HG02884 (cell line): ENCODE measurements around the gene C1QC.

Experiments
- ATAC-seq: cut with Tn5 transposase; IDR thresholded peaks from one replicate; pipeline ENCODE4 v1.9.1; 2021; ENCODE audit warnings: mild to moderate bottlenecking, moderate library complexity; ENCODE audit not compliant: unreplicated experiment

C1QC gene

DNA sequence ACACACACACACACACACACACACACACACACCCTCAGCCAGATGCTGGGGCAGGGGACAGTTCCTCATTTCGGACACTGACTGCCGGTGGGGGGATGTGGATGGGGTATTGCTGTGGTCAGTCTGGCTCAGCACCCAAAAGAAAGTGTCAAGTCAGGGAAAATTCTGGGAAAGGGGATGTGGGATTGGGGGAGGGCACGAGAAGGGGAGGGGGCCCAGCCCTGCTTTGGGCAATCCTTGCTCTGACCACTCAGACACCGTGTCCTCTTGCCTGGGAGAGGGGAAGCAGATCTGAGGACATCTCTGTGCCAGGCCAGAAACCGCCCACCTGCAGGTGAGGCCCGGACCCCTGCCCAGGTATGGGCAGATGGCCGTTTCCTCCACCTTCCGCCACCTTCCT is at the start of gene C1QC:
Gene C1QC (plus strand): TSS at position 253 of the 400 bp plus-strand sequence. CDS start 391 bp downstream, outside the sequence.
- ATAC-seq: no peak

DNA sequence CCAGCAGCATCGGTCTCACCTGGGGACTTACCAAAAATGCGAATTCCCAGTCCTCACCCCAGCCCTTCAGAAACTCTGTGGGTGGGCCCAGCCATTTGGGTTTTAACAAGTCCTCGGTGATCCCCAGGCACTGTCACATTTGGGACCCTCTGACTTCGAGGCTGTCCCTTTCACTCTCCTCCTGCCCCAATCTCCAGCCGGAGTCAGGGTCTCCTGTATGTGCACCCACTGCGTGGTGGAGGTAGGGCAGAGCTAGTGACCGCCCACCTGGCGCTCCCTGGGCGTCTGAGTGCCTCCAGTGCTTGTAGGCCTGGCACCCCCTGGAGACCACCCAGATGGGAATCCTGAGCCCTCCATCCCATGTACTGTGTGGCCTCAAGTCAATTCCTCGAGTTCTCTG is 49.0 kb upstream of the C1QC start:
- no peak for ATAC-seq

DNA sequence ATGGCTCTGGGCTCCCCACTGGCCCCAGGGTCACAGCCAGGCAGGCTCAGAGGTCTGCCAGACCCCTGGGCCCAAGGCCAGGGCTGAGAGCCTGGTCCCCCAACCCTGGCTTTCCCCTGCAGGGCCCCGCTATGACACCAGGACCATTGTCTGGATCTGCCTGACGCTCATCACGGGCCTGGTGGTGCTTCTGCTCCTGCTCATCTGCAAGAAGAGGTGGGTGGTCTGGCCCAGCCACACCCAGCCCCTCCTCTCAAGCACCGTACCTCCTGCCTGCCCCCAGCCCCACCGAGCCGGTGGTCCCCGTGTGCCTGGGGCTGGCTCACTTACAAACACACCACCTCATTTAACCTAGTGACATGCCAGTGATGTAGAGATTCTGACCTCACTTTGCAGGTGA is 48.3 kb upstream of the C1QC start:
- no peak for ATAC-seq

DNA sequence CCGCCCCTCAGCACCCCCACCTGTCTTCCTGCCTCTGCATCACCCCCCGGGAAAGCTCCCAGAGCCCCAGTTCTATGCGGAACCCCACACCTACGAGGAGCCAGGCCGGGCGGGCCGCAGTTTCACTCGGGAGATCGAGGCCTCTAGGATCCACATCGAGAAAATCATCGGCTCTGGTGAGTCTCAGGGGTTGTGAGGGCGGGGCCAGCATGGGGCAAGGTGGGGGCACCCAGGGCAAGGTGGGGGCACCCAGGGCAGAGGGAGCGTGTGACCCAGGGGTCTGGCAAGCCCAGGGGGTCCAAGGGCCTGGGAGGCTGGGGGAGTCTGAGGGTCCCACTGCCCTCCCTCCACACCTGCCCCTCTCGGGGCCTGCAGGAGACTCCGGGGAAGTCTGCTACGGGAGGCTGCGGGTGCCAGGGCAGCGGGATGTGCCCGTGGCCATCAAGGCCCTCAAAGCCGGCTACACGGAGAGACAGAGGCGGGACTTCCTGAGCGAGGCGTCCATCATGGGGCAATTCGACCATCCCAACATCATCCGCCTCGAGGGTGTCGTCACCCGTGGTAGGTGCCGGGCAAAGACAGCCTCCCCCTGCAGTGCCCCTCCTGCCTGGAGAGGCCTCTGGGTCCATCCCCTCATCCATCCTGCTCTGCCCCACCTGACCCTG is 46.0 kb upstream of the C1QC start:
- ATAC-seq: no peak

DNA sequence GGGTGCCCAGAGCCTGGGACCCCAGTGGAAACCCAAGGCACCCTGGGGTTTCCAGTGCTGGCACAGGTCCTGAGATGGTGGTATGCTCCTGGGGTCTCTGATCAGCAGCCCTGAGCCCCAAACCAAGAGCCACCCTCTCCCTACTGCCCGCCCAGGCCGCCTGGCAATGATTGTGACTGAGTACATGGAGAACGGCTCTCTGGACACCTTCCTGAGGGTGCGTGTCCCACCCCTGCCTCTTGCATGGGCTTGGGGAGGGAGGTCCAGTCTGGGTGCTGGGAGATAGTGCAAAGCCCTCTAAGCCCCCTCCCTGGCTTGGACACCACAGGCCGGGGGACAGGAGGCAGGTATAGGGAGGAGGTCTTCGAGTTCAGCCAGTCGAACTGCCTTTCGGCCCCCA is 45.4 kb upstream of the C1QC start:
- no peak for ATAC-seq

DNA sequence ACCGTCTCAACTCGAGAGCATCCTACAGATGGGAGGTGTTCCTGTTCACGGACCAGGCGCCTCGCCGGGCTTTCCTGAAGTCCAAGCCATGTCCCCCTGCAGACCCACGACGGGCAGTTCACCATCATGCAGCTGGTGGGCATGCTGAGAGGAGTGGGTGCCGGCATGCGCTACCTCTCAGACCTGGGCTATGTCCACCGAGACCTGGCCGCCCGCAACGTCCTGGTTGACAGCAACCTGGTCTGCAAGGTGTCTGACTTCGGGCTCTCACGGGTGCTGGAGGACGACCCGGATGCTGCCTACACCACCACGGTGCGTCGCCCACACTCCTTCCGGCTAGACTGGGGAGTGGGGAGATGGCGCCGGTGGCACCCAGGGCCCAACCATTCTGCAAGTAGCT is 44.7 kb upstream of the C1QC start:
- ATAC-seq: no peak

DNA sequence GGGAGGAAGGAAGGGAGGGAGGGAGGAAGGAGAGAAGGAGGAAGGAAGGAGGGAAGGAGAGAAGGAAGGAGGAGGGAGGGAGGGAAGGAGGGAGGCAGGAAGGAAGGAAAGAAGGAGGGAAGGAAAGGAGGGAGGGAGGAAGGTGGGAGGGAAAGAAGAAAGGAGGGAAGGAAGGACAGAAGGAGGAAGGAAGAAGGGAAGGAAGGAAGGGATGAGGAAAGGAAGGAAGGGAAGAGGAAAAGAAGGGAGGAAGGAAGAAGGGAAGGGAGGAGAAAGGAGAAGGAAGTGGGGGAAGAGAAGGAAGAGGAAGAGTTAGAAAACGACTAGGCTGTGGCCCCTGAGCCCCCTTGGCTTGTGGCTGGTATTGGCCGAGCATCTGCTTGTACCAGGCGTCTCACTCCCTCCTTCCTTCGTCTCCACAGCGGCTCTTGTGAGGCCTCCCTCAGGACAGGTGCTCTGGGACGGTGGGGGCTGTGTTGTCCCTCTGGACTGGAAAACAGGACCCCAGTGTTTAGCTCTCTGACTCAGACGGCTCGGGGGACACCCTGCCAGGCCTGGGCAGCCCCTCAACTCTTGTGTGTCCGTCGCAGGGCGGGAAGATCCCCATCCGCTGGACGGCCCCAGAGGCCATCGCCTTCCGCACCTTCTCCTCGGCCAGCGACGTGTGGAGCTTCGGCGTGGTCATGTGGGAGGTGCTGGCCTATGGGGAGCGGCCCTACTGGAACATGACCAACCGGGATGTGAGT is 43.2 kb upstream of the C1QC start:
- ATAC-seq: no peak

DNA sequence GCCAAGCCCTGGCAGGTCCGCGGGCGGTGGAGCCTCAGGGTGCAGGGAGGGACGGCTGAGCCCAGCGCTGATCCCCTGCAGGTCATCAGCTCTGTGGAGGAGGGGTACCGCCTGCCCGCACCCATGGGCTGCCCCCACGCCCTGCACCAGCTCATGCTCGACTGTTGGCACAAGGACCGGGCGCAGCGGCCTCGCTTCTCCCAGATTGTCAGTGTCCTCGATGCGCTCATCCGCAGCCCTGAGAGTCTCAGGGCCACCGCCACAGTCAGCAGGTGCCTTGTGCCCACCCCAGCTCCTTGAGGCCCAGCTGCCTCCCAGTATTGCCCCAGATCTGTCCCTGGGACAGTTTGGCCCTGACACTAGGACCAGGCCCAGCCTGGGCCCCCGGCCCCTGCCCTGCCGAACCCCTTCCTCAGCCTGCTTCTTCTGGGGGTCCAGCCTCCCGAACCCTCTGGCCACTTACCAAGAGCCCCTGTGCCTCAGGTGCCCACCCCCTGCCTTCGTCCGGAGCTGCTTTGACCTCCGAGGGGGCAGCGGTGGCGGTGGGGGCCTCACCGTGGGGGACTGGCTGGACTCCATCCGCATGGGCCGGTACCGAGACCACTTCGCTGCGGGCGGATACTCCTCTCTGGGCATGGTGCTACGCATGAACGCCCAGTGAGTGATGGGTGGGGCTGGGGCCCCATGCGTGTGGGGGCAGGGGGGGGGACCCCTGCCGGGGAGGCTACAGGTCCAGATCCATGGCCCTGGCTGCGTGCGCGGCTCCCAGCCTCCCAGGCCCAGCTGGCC is 42.4 kb upstream of the C1QC start:
- no peak for ATAC-seq

DNA sequence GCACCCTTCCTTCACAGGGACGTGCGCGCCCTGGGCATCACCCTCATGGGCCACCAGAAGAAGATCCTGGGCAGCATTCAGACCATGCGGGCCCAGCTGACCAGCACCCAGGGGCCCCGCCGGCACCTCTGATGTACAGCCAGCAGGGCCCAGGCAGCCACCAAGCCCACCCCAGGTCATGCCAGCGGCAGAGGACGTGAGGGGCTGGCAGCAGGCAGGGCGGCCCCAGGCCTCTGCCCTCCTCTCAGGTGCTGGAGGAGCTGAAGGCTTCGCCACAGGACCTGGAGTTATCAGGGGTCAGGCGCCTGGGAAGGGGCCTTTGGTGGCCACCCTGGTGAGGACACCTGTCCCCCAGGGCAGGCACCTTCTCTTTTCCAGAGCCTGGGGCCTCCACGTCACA is 41.8 kb upstream of the C1QC start:
- no peak for ATAC-seq

DNA sequence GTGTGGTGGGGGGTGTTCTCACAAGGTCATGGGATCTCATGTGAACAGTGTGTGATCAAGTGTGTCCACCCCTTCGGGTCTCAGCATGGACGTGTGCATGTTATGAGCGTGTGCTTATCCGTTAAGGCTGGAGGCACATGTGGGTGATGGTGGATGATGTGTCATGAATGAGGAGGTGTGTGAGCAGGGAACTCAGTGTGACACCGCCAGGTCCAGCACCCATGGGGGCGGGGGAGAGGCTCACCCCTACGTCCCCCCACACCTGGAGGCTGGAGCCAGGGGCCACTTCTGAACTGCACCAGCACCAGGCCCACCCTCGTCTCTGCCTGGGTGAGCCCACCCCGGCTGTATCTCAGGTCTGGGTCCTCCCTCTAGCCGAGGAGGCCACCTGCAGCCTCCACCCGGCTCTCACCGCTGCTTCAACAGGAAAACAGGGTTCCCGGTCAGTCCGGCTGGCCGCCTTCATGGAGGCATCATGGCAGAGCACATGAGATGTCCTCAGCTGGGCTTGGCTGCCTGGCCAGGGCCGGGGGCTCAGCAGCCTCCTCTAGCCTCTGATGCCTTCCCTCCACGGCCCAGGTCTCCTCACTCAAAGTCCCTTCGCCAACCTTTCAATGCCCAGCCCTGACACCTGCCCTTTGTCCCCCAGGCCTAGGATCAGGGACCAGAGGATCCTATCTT is 41.2 kb upstream of the C1QC start:
- no peak for ATAC-seq

DNA sequence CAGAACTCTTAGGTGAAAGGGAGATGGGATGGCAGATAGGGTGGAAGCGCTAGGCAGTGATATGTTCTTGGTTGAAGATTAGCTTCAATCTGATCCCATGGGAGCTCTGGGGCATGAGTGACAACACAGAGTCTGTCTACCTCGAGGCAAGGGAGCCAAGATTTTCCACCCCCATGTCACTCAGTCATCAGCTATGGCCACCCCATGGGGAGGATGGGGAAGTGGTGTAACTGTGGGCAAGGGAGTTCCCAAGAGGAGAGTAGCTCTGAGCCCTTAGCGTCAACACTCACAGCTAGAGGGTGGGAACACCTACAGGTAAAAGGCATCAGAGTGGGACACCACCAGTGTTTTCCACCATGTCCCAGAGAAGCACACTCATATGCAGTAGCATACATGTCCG is 37.3 kb upstream of the C1QC start:
- ATAC-seq: no peak

DNA sequence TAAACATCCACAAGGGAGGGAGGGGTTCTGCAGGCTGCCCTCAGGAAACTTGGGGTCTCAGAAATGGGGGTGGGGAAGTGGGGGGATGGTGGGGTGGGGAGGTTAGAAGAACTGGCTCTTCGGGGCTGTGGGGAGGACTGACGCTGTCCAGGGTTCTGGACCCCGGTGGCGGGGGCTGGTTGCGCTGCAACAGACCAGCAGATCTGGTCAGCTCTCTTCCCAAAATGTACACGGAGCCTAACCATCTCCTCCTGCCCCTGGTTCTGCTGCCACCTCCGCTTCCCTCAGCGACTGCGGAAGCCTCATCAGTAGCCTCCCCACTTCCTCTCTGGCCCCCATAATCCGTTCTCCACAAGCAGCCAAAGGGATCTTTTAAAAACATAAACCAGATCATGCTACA is 36.3 kb upstream of the C1QC start:
- no peak for ATAC-seq

DNA sequence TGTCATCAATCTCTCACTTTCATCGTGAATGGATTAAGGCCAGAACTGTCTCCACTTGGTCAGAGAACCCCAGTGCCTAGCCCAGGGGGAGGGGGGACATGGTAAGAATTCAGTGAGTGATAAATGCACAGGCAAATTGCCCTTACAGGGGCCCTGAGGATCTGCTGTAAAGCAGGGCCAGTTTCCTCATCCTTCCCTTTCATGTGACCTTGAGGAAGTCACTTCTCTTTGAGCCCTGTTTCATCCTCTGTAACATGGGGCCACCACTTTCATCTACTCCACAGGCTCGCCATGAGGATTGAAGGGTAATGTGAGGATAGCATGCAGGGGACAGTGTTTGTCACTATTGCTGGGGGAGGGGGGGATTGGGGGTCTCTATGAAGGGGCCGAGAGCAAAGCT is 35.1 kb upstream of the C1QC start:
- ATAC-seq: no peak

DNA sequence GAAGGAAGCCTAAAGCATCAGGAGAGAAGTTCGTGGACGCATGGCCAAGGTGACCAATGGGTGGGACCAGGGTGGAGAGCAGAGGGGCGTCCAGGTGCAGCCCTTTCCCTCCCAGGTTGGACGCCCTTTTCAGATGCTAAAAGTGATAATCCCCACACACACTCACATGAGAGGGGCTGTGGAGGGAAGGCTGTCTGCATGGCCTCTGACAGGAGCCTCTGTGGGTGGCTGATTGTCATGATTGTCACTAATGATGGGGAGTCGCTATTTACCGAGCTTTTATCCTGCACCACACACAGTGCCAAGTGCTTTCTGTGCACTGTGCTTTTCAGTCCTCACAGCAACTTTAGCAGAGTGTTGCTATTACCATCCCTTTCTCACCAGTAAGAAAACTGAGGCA is 34.1 kb upstream of the C1QC start:
- ATAC-seq: no peak

DNA sequence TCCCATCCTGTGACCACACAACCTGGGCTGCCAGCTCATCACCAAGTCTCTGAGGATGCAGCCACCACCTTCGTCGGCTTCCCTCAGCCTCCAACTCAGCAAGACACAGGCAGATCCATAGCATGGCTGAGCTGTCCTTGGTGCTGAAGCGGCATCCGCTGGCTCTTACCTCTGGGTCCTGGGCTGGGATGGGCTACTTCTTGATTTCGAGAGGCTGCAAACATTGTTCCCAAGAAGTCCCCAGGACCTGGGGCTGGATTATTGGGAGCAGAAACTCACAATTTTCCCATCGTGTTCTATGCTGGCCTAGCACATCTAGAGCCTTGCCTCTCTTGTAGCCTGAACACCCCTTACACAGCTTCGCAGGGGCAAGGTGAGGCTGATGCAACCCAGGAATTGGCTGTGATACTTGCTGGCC is 31.9 kb upstream of the C1QC start:
- no peak for ATAC-seq

DNA sequence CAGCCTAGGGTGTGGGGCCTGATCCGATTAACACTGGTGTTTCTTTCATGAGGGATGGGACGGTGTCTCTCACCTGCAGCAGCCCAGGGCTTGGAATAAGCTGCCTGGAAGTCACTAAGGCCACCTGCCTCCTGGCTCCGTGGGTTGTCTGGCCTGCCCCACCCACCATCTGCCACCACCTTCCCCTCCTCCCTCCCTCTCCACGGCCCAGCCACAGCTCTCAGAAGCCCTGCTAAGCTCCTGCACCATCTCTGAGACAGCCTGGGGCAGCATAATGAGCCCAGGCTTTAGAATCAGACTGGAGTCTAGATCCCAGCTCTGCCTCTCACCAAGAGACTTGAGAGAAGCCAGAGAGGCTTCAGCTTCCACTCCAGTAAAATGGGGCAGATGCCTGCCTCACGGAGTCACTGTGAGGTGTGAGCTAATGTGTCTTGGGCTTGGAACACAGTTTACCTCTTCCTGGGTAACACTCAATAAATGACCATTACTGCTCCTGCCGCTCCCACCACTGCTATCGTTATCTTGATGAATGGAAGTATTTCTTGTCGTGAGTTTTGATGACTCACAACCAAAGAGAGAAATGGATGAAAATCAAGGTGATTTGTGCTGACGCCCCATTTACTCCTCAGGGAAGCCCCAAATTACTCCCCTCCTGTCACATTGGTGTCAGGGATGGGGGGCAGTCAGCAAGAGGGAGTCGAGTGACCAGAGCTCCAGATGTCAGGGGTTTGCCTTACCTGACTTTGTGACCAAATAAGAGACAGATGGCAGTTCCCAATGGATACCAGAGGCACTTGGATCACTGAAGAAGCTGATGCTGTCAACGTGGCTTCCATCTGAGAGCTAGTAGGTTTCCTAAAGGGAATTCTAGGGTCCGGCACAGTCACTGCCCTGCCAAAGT is 30.5 kb upstream of the C1QC start:
- no peak for ATAC-seq

DNA sequence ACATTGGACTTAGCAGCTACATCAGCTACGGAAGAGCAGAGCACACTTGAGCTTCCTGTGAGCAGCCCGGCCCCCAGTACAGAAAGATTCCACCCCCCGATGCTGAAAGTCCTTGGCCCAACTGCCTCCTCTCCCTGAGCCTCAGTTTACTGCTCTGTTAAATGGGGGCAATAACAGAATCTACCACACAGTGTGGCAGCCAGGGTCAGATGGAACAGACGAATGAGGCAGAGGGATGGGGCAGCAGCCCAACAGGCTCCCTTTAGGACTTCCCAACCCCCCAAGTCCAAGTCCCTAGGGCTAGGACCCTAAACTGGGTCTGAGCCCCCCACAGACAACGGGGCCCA is 29.9 kb upstream of the C1QC start:
- ATAC-seq: no peak

DNA sequence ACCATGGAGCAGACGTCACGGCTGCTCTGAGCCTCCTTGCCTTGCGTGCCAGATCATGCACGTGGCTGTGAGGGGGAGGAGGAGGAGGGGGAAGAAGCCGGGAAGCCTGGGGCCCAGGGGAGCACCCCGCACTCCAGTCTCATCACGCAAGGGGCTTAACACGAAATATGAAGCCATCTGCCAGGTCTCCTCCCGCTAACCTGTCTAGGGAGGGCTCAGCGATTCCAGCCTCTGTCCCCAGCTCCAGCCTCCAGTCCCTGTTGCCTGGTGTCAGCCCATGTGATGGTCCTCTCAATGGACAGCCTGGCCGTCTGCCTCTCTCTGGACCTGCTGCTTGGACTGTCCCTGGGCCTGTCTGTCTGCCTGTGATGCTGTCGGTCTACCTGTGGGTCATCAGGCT is 29.5 kb upstream of the C1QC start:
- no peak for ATAC-seq

DNA sequence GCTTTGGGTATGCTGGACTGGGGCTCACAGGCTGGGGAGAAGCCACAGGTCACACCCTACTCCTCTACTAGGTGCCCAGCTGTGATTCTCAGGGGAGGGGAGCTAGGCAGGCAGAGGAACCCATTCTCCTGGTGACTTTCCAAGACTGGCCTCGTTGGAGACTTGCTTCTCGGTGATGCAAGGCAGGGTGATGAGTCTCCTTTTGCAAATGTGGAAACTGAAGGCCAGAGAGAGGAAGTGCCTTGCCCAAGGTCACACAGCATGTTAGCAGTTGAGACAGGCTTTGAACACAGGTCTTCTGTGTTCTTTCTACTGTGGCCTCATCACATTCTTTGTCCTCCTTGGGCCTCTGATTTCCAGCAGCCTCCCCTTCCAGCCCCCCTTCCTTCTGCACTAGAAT is 27.5 kb upstream of the C1QC start:
- ATAC-seq: no peak

DNA sequence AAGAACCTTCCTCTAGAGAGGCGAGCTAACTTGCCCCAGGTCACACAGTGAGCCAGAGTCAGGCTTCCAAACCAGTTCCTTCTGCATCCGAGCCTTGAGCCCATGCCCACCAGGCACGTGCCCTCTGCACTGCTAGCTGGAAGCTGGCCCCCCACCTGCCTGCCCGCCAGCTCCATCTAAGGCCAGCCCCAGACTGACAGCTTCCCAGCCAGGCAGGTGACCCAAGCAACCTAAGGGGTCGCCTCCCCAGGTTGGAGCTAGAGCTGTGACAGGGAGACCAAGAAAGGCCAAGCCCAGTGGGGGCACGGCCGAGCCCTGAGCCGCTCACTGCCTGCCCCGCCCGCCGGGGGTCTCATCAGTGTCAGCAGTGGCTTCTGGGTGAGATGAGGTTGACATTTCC is 26.9 kb upstream of the C1QC start:
- ATAC-seq: no peak

DNA sequence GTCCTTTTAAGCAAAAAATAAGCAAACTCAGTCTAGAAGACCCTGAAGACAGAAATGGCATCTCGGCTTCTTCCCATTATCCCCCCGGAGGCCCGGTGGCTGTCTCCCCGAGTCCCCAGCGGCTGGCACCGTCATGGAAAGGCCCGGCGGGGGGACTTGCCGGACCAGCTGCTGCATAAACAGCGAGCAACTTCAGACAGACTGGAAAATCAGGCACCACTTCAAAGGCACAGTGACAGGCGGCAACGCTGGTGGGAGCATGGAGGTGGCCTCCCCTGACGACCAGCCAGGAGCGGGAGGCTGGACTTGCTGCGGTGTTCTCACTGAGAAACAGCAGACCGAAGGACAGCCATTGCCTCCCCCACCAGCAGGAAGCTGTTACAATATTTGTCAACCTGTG is 25.4 kb upstream of the C1QC start:
- no peak for ATAC-seq
